Mucosa of rectum (tissue), 2 donors: Measurements from ENCODE around the gene CD84.
"Not testable (repeated sequence)": the region's sequence is repeated elsewhere in the genome, so short reads cannot be mapped to it uniquely, and the experiment has no call there.

Experiments
- H3K27ac ChIP-seq, 2 donors: one replicate each; pipeline ENCODE4 v1.7.0; 2013; ENCODE audit warnings: inconsistent platforms in 2 of 2, low read depth in 2 of 2, low read length in 2 of 2
- H3K27me3 ChIP-seq, 2 donors: one replicate each; pipeline ENCODE4 v1.7.0; 2013; ENCODE audit warnings: low read length in 2 of 2; ENCODE audit not compliant: control insufficient read depth in 2 of 2, insufficient read depth in 2 of 2
- H3K36me3 ChIP-seq, 2 donors: one replicate each; pipeline ENCODE4 v1.7.0; 2013; ENCODE audit warnings: low read length in 2 of 2; ENCODE audit not compliant: control insufficient read depth in 2 of 2, insufficient read depth in 2 of 2
- H3K4me1 ChIP-seq, 2 donors: one replicate each; pipeline ENCODE4 v1.7.0; 2013; ENCODE audit warnings: low read length in 2 of 2, mild to moderate bottlenecking in 1 of 2; ENCODE audit not compliant: control insufficient read depth in 2 of 2, insufficient read depth in 2 of 2
- H3K4me3 ChIP-seq, 2 donors: one replicate each; pipeline ENCODE4 v1.7.0; 2013; ENCODE audit warnings: low read length in 2 of 2
- H3K9ac ChIP-seq, 2 donors: one replicate each; pipeline ENCODE4 v1.7.0; 2013; ENCODE audit warnings: low read length in 2 of 2, low read depth in 1 of 2, mild to moderate bottlenecking in 1 of 2
- H3K9me3 ChIP-seq, 2 donors: one replicate each; pipeline ENCODE4 v1.7.0; 2013; ENCODE audit warnings: low read length in 2 of 2; ENCODE audit not compliant: control insufficient read depth in 2 of 2
- donor health status: healthy.
- donor health status: Normal muscosa, but diverticular disease.

Gene CD84

GRCh38 chr1:160579216-160579701, at the start of gene CD84:
CD84 (minus strand) TSS chr1:160579496; CDS start chr1:160579437, 59 bp downstream.
- H3K36me3 ChIP-seq = no peaks in the 10 kb centered on the region
- H3K9ac ChIP-seq = peak within 1 kb of the TSS; percentile 48 to 63
- H3K9me3 ChIP-seq = no peaks in the 10 kb centered on the region
- H3K27ac ChIP-seq = peak within 1 kb of the TSS; percentile 69
- H3K4me1 ChIP-seq = peaks cover 0 to 8% of the 10 kb centered on the region in 2 donors
- peak within 1 kb of the TSS; percentile 50 to 61 for H3K4me3 ChIP-seq
- no peaks in the 10 kb centered on the region for H3K27me3 ChIP-seq

- H3K4me1 ChIP-seq = peaks cover 3 to 4% of the 10 kb centered on the region in 2 donors
- no peak overlapping the region for H3K9ac ChIP-seq
- no peaks in the 10 kb centered on the region for H3K9me3 ChIP-seq
- no peak overlapping the region for H3K4me3 ChIP-seq
- peak overlapping the region; percentile 27 to 58 for H3K27ac ChIP-seq
- no peaks in the 10 kb centered on the region for H3K36me3 ChIP-seq
- H3K27me3 ChIP-seq = no peaks in the 10 kb centered on the region
Measured at GRCh38 chr1:160628799-160629263, 49.5 kb upstream of the CD84 start.

- H3K9ac ChIP-seq, H3K9me3 ChIP-seq, H3K36me3 ChIP-seq, H3K4me1 ChIP-seq, H3K27ac ChIP-seq, H3K27me3 ChIP-seq, H3K4me3 ChIP-seq: not testable (repeated sequence)
Measured at GRCh38 chr1:160627677-160628289, 48.5 kb upstream of the CD84 start.

GRCh38 chr1:160626509-160627342, 47.4 kb upstream of the CD84 start:
- no peak overlapping the region for H3K4me3 ChIP-seq
- H3K4me1 ChIP-seq = peaks cover 3 to 7% of the 10 kb centered on the region in 2 donors
- no peaks in the 10 kb centered on the region for H3K27me3 ChIP-seq
- peak overlapping the region in 1 of 2 donors; percentile 48 for H3K27ac ChIP-seq
- no peaks in the 10 kb centered on the region for H3K9me3 ChIP-seq
- H3K36me3 ChIP-seq = no peaks in the 10 kb centered on the region
- H3K9ac ChIP-seq = no peak overlapping the region

- H3K27ac ChIP-seq = peak overlapping the region in 1 of 2 donors; percentile 48
- H3K36me3 ChIP-seq = no peaks in the 10 kb centered on the region
Measured at GRCh38 chr1:160625725-160626498, 46.6 kb upstream of the CD84 start.

GRCh38 chr1:160625321-160625720, 46.0 kb upstream of the CD84 start:
- Histone ChIP-seq H3K4me1 (peaks cover 3 to 7% of the 10 kb centered on the region in 2 donors), H3K9me3 (no peaks in the 10 kb centered on the region), H3K27me3 (no peaks in the 10 kb centered on the region), H3K4me3 (no peak overlapping the region), H3K27ac (peak overlapping the region; percentile 30 to 48), H3K9ac (no peak overlapping the region), H3K36me3 (no peaks in the 10 kb centered on the region)

More at GRCh38 chr1:160625725-160626498, 46.6 kb upstream of the CD84 start:
- Histone ChIP-seq H3K9me3 (no peaks in the 10 kb centered on the region), H3K27me3 (no peaks in the 10 kb centered on the region), H3K4me1 (peaks cover 3 to 7% of the 10 kb centered on the region in 2 donors), H3K9ac (no peak overlapping the region), H3K4me3 (no peak overlapping the region)

GRCh38 chr1:160624464-160624863, 45.2 kb upstream of the CD84 start:
- H3K4me3 ChIP-seq = no peak overlapping the region
- H3K36me3 ChIP-seq = no peaks in the 10 kb centered on the region
- no peaks in the 10 kb centered on the region for H3K9me3 ChIP-seq
- no peaks in the 10 kb centered on the region for H3K27me3 ChIP-seq
- peak overlapping the region in 1 of 2 donors; percentile 48 for H3K27ac ChIP-seq
- H3K9ac ChIP-seq = no peak overlapping the region
- peaks cover 3 to 7% of the 10 kb centered on the region in 2 donors for H3K4me1 ChIP-seq

- Histone ChIP-seq H3K36me3 (no peaks in the 10 kb centered on the region), H3K4me3 (no peak overlapping the region), H3K4me1 (peaks cover 3 to 7% of the 10 kb centered on the region in 2 donors), H3K9ac (no peak overlapping the region), H3K27me3 (no peaks in the 10 kb centered on the region), H3K9me3 (no peaks in the 10 kb centered on the region), H3K27ac (peak overlapping the region in 1 of 2 donors; percentile 53)
Measured at GRCh38 chr1:160623862-160624261, 44.6 kb upstream of the CD84 start.

GRCh38 chr1:160623227-160623633, 43.9 kb upstream of the CD84 start:
- Histone ChIP-seq H3K27me3 (no peaks in the 10 kb centered on the region), H3K36me3 (no peaks in the 10 kb centered on the region), H3K4me1 (peaks cover 3 to 7% of the 10 kb centered on the region in 2 donors), H3K9me3 (no peaks in the 10 kb centered on the region), H3K27ac (peak overlapping the region in 1 of 2 donors; percentile 53), H3K9ac (no peak overlapping the region), H3K4me3 (no peak overlapping the region)
